Amygdala (tissue), 56 donors: Measurements from ENCODE around the gene RUNX1.
A peak's percentile ranks its signal among the peaks of the same experiment; 100 is the strongest.

Experiments
- DNase-seq, 56 donors: peaks; one replicate each; lab custom pipeline; 2025; lab: John Stamatoyannopoulos, UW

Gene RUNX1

GRCh38 chr21:35048706-35049617 lies at the start of gene RUNX1:
Gene RUNX1 (minus strand): TSS chr21:35049302.
- DNase-seq: peak in 7 of 56 donors; percentile 6 to 49 (median 26)

GRCh38 chr21:35097525-35097924 lies 48.4 kb upstream of the RUNX1 start:
- no peak for DNase-seq

DNA sequence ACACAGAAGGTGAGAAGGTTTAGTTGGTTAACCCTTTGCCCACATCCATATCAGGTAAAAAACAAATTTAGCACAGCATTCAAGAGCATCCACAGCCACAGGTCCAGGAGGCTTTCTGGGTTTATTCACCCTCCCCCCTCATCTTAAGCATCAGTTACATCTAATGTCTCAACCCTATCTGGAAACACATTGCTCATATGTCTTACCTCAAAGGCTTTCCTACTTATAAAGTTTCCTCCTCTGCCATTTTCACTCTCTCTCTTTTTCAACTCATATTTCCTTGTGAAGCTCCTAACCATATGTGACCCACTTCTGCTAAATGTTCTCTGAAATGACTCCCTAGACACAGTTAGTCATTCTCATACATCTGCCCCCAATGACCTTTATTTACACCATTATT lies 47.9 kb upstream of the RUNX1 start:
- no peak for DNase-seq

- DNase-seq: no peak
Measured at GRCh38 chr21:35095859-35096291, 46.8 kb upstream of the RUNX1 start.

DNA sequence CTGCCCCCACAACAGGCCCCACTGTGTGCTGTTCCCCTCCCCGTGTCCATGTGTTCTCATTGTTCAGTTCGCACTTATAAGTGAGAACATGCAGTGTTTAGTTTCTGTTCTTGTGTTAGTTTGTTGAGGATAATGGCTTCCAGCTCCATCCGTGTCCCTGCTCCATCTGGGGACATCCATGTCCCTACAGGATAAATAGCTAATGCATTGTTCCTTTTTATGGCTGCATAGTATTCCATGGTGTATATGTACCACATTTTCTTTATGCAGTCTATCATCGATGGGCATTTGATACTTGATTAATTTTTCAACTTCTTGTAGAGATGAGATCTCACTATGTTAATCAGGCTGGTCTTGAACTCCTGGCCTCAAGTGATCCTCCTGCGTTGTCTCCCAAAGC lies 44.4 kb upstream of the RUNX1 start:
- no peak for DNase-seq

DNA sequence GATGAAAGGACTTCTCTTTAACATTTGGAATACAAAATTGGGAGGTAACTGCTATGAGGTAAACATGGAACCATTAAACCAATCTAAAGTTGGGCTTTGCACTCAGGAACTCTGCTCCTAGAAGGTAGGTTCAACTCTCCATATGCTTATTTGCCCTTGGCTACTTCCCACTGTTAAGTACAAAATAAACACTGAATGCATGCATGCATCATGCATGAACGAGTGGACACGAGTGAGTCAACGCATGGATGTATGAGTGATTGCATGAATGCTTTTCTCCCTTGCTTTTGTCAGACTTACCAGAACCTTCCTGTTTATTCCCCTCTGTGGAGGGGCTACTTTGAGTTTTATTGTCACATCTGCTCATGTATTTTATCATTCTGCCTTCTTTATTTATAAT lies 42.4 kb upstream of the RUNX1 start:
- no peak for DNase-seq

GRCh38 chr21:35090403-35090802 lies 41.3 kb upstream of the RUNX1 start:
- no peak for DNase-seq

- DNase-seq: no peak
Measured at GRCh38 chr21:35088319-35088771, 39.2 kb upstream of the RUNX1 start.

GRCh38 chr21:35086357-35086756 lies 37.3 kb upstream of the RUNX1 start:
- no peak for DNase-seq

DNA sequence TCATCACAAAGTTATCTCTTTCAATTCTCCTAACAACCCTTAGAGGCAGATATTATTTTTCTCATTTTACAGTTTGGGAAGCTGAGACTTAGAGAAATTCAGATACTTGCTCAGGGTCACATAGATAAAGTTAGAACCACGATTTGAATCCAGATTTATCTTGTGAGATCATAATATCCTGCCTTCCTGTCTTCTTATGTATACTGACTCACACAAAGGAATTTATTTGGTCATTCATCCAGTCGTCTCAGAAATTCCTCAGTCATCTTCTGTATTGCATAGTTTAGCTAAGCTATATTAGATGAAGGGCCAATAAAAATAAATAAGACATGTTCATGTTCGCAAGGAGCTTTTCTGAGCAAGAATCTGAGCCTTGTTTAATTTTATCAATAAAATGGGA lies 35.8 kb upstream of the RUNX1 start:
- no peak for DNase-seq

- DNase-seq: no peak
Measured at GRCh38 chr21:35083246-35083645, 34.1 kb upstream of the RUNX1 start.

DNA sequence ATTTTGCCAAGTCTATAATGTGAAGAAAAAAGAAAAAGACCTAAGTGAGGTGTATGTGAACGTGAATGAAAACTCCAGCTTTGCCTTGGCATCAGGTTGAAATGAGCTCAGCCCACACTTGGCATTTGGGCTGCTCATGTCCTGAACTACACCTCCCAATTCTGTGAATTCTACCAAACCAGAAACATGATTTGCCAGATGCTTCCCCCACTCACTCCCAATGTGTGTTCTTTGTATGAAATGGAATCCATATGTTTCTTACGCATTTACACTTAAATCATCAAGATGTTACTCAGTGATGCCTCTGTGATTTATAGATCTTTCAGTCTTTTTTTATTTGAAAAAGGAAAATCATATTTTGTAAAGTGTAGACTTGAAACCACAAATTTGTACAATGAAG lies 32.8 kb upstream of the RUNX1 start:
- no peak for DNase-seq

- DNase-seq: no peak
Measured at GRCh38 chr21:35079181-35079580, 30.1 kb upstream of the RUNX1 start.

DNA sequence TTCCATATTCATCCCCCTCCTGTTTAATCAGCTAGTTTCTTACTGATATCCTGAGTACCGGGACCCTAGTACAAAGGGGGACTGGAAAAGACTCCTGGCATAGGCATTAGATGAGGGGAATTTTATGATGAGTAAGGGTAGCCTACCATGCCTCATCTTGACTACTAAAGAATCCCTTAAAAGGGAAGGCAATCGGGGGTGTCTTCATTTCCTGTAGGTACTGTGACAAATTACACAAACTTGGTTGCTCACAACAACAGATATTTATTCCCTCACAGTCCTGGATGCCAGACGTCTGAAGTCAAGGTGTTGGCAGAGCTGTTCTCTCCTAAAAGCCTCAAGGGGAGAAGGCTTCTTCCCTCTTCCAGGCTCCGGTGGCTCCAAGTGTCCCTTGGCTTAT lies 28.9 kb upstream of the RUNX1 start:
- no peak for DNase-seq

DNA sequence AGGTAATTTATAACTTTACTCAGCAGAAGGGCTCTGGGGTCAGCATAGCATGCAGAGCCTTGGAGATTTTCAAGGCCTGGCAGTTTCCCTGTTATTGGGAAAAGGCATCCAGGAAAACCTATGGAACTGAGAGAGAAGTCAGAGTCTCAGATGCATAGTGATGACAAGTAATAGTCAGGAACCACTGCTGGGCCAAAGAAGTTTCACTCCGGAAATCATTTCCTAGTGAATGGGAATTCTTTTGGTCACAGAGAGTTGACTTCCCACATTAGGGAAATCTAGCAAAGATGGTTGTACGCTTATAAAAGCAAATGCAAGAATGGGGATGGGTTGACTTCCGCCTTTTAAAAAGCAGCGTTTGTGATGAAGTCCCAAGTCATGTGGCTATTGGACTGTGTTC lies 28.4 kb upstream of the RUNX1 start:
- no peak for DNase-seq

DNA sequence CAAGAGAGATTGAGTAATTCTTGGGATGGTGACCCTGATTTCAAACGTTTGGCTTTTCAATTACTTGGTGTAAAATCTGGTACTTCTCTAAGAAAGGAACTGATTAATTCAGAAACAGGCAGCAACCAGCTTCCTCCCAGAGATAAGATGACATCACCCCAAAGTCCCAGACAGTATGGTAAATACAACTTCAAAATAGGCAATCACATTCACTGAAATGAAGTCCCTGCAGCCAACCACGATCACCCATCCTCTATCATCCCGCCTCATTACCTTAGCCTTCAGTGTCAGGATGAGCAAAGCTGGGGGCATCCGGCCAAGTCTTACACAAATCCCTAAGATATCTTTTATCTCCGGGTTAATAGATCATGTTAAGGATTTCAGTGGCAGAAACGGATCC lies 26.4 kb upstream of the RUNX1 start:
- peak in 2 of 56 donors; percentile 1 to 5 for DNase-seq

GRCh38 chr21:35072960-35073359 lies 23.9 kb upstream of the RUNX1 start:
- no peak for DNase-seq

DNA sequence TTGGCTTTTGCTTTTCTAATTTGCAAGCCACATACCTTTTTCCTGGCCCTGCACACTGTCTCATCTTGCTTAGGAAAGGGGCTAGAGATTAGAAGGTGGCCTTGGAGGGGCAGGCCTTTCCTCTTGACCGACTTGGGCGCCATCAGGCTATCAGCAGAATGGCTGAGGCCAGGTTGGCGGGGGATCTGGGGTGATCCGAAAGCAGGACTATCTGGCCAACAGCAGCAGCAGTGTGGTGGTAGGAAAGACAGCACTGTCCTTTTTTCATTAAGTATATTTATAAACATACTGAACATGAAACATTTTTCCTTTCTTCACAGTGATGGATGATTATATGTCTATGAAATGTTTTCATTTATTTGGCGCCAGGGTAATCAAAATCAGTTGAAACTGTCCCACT lies 23.5 kb upstream of the RUNX1 start:
- DNase-seq: no peak

GRCh38 chr21:35071347-35071746 lies 22.2 kb upstream of the RUNX1 start:
- DNase-seq: no peak

GRCh38 chr21:35070436-35070835 lies 21.3 kb upstream of the RUNX1 start:
- DNase-seq: no peak

- no peak for DNase-seq
Measured at GRCh38 chr21:35066824-35067223, 17.7 kb upstream of the RUNX1 start.

DNA sequence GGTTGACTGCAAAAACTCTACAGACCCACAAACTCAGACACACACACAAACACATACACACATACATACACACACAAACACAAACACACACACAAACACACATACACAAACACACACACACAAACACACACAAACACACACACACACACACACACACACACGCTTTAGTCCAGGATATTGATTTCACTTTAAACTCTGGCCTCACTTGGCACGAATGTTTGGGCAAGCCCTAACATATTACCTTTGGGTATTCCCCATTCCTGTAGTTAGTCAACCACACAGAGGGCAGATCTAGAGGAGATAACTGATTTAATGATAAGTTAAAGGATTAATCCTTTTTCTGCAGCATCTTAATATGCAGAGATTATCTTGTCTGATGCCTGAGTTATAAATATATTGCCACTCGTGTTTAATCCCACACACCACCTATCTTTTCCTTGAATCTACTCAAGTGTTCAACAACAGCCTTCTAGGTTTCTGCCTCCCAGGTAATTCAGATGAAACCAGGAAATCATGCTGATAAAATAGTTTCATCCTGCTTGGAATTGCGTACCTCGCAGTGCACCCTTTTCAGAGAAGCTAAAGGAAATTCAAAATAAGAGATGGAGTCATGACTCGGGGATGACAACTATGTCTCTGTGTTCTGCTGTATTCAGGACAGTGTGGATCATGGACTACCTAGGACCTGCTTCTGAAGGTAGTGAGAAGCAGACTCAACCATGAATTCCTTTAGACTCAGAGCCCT lies 14.5 kb upstream of the RUNX1 start:
- no peak for DNase-seq
